Stimulated activated memory B cell treated with anti-CD40 and anti-IgM and Interleukin-4, amounts not matched to agents 10 μg/mL and 1 μg/mL and 100 μg/mL, for 72 hours (primary cell): ENCODE measurements around the gene MSMP.

Source experiments
- ATAC-seq: fragments of 150-1000 bp; cut with Tn5 transposase; 2 replicates; pipeline ENCODE4 v1.10.0; 2021
- H3K27ac Mint-ChIP-seq: one replicate; pipeline ENCODE4 v1.8.0; 2022; ENCODE audit warnings: mild to moderate bottlenecking, mixed read lengths
- H3K27me3 Mint-ChIP-seq: one replicate; pipeline ENCODE4 v1.8.0; 2022; ENCODE audit warnings: mixed read lengths
- H3K36me3 Mint-ChIP-seq: one replicate; pipeline ENCODE4 v1.8.0; 2022; ENCODE audit warnings: mixed read lengths
- H3K4me1 Mint-ChIP-seq: one replicate; pipeline ENCODE4 v1.8.0; 2022; ENCODE audit warnings: mixed read lengths
- H3K4me3 Mint-ChIP-seq: one replicate; pipeline ENCODE4 v1.8.0; 2022; ENCODE audit warnings: mild to moderate bottlenecking, moderate library complexity, mixed read lengths
- H3K9me3 Mint-ChIP-seq: one replicate; pipeline ENCODE4 v1.8.0; 2022; ENCODE audit warnings: mixed read lengths

MSMP gene

DNA sequence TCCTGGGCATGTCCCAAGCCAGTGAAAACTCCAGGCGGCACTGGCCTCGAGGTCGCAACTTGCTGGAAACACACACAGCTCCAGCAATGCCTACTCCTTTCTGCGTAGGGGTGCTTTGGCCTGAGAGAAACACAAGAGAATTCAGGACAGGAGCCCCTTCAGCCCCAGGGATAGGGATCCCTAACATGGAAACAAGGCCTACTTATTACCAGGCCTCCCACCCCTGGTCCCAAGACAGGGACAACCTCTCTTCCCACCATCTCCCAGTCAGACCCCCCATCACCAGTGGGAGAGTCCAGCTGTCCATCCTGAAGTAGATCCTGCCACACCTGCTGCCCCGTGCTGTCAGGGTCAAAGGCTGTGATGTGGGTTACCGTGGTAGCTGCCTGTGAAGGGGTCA is 13.8 kb downstream of the MSMP start:
- H3K9me3 Mint-ChIP-seq, result no peaks in the 10 kb centered on the region
- peaks cover 62% of the 10 kb centered on the region for H3K36me3 Mint-ChIP-seq
- H3K4me1 Mint-ChIP-seq, result peaks cover 25% of the 10 kb centered on the region
- no peak for ATAC-seq
- no peak overlapping the region for H3K27ac Mint-ChIP-seq
- H3K27me3 Mint-ChIP-seq, result no peaks in the 10 kb centered on the region
- H3K4me3 Mint-ChIP-seq, result no peak overlapping the region

- no peaks in the 10 kb centered on the region for H3K9me3 Mint-ChIP-seq
- H3K36me3 Mint-ChIP-seq, result peaks cover 67% of the 10 kb centered on the region
- H3K4me1 Mint-ChIP-seq, result peaks cover 28% of the 10 kb centered on the region
- H3K27me3 Mint-ChIP-seq, result no peaks in the 10 kb centered on the region
- no peak for ATAC-seq
- no peak overlapping the region for H3K4me3 Mint-ChIP-seq
- H3K27ac Mint-ChIP-seq, result no peak overlapping the region
Measured at GRCh38 chr9:35738924-35739323, 15.2 kb downstream of the MSMP start.

DNA sequence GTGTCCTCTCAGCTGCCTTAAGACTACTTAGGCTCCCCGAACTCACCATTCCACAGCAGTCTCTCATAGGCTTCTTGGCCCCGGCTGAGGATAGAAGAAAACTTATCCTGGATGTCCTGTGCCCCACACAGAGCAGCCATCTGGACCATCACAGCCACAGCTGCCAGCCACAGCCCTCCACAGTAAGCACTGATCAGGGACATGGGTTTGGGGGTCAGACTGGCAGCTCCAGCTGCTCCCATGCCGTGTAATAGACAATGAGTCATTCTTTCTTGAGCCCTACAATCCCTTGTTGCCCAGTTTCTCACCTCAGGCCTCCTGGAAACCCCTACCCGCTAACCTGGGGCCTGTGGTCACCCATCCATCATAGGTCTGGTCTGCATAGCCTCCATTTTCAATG is 15.9 kb downstream of the MSMP start:
- no peak overlapping the region for H3K27ac Mint-ChIP-seq
- H3K36me3 Mint-ChIP-seq, result peaks cover 60% of the 10 kb centered on the region
- no peak overlapping the region for H3K4me3 Mint-ChIP-seq
- ATAC-seq, result no peak
- H3K4me1 Mint-ChIP-seq, result peaks cover 23% of the 10 kb centered on the region
- no peaks in the 10 kb centered on the region for H3K9me3 Mint-ChIP-seq
- H3K27me3 Mint-ChIP-seq, result no peaks in the 10 kb centered on the region

GRCh38 chr9:35737143-35737542 is 16.9 kb downstream of the MSMP start:
- no peak for ATAC-seq
- Mint-ChIP-seq H3K27ac (no peak overlapping the region), H3K36me3 (peaks cover 52% of the 10 kb centered on the region), H3K9me3 (no peaks in the 10 kb centered on the region), H3K27me3 (no peaks in the 10 kb centered on the region), H3K4me1 (peaks cover 29% of the 10 kb centered on the region), H3K4me3 (no peak overlapping the region)

DNA sequence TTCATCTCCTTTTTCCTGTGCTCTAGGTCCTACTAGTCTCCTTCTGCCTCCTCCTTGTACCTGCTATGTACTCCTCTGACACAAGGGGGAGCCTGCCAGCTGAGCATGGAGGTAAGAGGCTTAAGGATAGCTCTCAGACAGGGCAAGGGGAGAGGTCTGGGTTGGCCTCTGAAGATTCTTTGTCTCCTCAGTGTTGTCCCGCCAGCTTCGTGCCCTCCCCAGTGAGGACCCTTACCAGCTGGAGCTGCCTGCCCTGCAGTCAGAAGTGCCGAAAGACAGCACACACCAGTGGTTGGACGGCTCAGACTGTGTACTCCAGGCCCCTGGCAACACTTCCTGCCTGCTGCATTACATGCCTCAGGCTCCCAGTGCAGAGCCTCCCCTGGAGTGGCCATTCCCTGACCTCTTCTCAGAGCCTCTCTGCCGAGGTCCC is 17.9 kb downstream of the MSMP start:
- no peak overlapping the region for H3K27ac Mint-ChIP-seq
- no peaks in the 10 kb centered on the region for H3K27me3 Mint-ChIP-seq
- H3K4me1 Mint-ChIP-seq, result peaks cover 21% of the 10 kb centered on the region
- H3K36me3 Mint-ChIP-seq, result peaks cover 43% of the 10 kb centered on the region
- no peaks in the 10 kb centered on the region for H3K9me3 Mint-ChIP-seq
- no peak overlapping the region for H3K4me3 Mint-ChIP-seq
- ATAC-seq, result no peak

DNA sequence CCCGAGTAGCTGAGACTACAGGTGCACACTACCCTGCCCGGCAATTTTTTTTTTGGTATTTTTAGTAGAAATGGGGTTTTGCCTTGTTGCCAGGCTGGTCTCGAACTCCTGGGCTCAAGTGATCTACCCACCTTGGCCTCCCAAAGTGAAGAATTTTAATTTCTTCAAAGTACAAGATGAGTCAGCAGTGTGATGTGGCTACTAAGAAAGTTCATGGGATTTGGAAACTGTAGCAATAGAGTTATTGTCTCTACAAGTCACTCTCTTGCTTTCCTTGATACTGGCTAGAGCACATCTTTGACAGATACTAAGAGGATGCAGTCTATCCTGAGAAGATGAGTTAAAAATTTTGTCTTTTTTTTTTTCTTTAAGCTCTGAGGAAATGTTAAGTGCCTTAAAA is 20.0 kb downstream of the MSMP start:
- no peak overlapping the region for H3K4me3 Mint-ChIP-seq

GRCh38 chr9:35732800-35733541 is 21.1 kb downstream of the MSMP start:
- no peaks in the 10 kb centered on the region for H3K9me3 Mint-ChIP-seq
- ATAC-seq, result peak; percentile 57
- H3K27me3 Mint-ChIP-seq, result no peaks in the 10 kb centered on the region
- peaks cover 21% of the 10 kb centered on the region for H3K4me1 Mint-ChIP-seq
- H3K27ac Mint-ChIP-seq, result no peak overlapping the region
- no peak overlapping the region for H3K4me3 Mint-ChIP-seq
- H3K36me3 Mint-ChIP-seq, result peaks cover 14% of the 10 kb centered on the region

More for the DNA sequence above, 20.0 kb downstream of the MSMP start:
- no peak overlapping the region for H3K27ac Mint-ChIP-seq
- H3K27me3 Mint-ChIP-seq, result no peaks in the 10 kb centered on the region
- no peak for ATAC-seq
- peaks cover 21% of the 10 kb centered on the region for H3K4me1 Mint-ChIP-seq
- peaks cover 25% of the 10 kb centered on the region for H3K36me3 Mint-ChIP-seq
- H3K9me3 Mint-ChIP-seq, result no peaks in the 10 kb centered on the region

- Mint-ChIP-seq H3K9me3 (no peaks in the 10 kb centered on the region), H3K27me3 (no peaks in the 10 kb centered on the region), H3K36me3 (peaks cover 14% of the 10 kb centered on the region), H3K4me3 (no peak within 1 kb of the TSS), H3K27ac (no peak within 1 kb of the TSS), H3K4me1 (peaks cover 21% of the 10 kb centered on the region)
- ATAC-seq, result peak; percentile 96
Measured at GRCh38 chr9:35732185-35732799, 21.8 kb downstream of the MSMP start, which contains the start of the genes CREB3 and TLN1. TSS of gene CREB3 (plus strand) at chr9:35732666. CDS start at chr9:35732773, 107 bp downstream. TSS of gene TLN1 (minus strand) at chr9:35732195. CDS start at chr9:35725694, 6,501 bp downstream.

DNA sequence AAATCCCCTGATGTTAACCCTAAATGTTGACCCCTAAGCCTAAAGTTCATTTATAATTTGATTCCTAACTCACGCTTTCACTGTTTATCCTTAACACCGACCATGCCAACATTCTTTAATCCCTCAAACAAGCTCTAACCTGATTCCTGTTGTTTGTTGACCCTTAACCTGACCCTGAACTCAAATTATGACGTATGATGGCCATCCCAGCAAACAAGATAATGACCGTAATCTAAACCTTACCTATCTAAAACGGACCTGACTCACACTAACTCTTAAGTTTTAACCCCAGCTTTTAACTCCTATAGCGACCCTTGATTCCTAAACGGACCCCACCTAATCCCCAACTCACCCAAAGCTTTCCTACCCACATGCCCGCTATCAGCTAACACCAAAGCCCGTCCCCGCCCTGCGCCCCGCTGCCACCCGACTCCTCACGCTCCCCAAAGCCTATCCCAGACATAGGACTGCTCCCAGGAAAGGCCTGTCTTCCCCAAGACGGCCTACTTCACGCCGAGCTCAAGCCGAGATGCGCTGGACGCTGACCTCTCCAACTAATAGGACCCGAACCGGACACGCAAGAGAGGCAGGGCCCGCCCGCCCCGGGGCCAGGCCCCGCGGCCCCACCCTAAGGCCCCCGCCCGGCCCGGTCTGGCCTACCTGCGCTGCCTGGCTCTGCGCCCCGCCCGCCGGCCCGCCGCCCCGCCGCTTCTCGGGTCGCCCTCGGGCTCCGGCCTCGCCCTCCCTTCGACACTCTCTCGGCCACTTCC is 22.5 kb downstream of the MSMP start:
- no peak overlapping the region for H3K4me3 Mint-ChIP-seq

DNA sequence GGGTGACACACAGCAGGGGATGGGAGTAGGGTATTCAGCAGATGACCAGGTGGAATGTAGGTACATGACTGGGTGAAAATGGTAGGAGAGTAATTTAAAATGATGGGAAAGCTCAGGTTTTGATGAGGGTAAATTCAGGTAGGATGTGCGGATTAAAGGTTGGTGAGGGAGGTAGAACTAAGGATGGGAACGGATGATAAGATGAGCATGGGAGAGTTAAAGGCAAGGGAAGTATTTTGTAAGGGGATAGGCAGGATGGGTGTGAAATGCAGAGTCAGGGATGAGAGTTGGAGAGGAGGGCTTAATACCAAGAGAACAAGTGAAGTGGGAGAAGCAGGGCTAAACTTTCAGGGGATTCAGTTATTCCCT is 23.6 kb downstream of the MSMP start:
- no peaks in the 10 kb centered on the region for H3K27me3 Mint-ChIP-seq
- H3K27ac Mint-ChIP-seq, result no peak overlapping the region
- peaks cover 20% of the 10 kb centered on the region for H3K36me3 Mint-ChIP-seq
- no peak for ATAC-seq
- H3K9me3 Mint-ChIP-seq, result no peaks in the 10 kb centered on the region
- peaks cover 15% of the 10 kb centered on the region for H3K4me1 Mint-ChIP-seq
- no peak overlapping the region for H3K4me3 Mint-ChIP-seq

More for the DNA sequence above, 22.5 kb downstream of the MSMP start:
- Mint-ChIP-seq H3K4me1 (peaks cover 21% of the 10 kb centered on the region), H3K9me3 (no peaks in the 10 kb centered on the region), H3K27ac (no peak overlapping the region), H3K27me3 (no peaks in the 10 kb centered on the region), H3K36me3 (peaks cover 20% of the 10 kb centered on the region)
- no peak for ATAC-seq

GRCh38 chr9:35729700-35730485 is 24.2 kb downstream of the MSMP start:
- H3K4me3 Mint-ChIP-seq, result no peak overlapping the region
- no peaks in the 10 kb centered on the region for H3K27me3 Mint-ChIP-seq
- no peak overlapping the region for H3K27ac Mint-ChIP-seq
- no peak for ATAC-seq
- peaks cover 18% of the 10 kb centered on the region for H3K36me3 Mint-ChIP-seq
- H3K4me1 Mint-ChIP-seq, result peaks cover 10% of the 10 kb centered on the region
- H3K9me3 Mint-ChIP-seq, result no peaks in the 10 kb centered on the region

- Mint-ChIP-seq H3K36me3 (peaks cover 24% of the 10 kb centered on the region), H3K9me3 (no peaks in the 10 kb centered on the region), H3K27ac (no peak overlapping the region), H3K27me3 (no peaks in the 10 kb centered on the region), H3K4me3 (no peak overlapping the region), H3K4me1 (peaks cover 10% of the 10 kb centered on the region)
- no peak for ATAC-seq
Measured at GRCh38 chr9:35729101-35729500, 25.0 kb downstream of the MSMP start.

DNA sequence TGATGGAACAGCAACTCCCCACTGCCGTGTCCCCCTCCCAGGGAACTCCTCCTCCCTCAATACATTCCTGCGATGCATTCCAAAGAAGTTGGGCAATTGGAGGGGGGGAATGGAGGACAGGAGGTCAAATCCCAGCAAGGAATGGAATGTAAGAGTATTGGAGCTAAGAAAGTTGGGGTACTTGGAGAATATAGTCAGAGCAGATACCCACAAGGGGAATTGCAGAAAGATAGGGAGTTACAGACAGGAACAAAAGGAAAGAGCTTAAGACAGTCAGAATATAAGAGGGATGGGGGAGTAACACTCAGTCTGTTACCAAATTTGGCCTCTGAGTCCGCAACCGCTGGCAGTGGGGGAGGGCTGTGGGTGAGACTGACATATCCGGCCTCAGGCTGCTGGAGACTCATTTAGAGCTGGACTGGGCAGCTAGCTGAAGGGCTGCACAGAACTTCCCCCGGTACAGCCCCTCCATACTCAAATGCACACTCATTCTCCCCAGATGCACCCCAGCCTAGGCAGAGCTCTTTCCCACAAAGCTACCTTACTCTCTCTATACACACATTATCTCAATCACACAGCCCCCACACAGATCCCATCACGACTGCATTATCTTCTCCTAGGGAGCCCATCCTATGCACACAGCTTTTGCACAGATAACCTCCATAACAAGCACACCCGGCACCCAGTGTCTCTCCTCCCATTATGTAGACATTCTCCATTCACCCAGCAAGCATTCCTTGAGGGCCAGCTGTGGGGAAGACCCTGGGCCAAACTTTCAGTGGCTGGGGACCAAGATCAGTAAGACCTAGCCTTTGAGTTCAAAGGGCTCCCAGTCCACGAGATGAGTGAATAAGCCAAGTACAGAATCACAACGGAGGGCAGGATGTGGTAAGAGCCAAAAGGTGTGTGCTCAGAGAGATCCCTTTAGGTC is 25.8 kb downstream of the MSMP start:
- ATAC-seq, result no peak
- Mint-ChIP-seq H3K4me3 (no peak overlapping the region), H3K27me3 (no peaks in the 10 kb centered on the region), H3K9me3 (no peaks in the 10 kb centered on the region), H3K4me1 (peaks cover 10% of the 10 kb centered on the region), H3K36me3 (peaks cover 24% of the 10 kb centered on the region), H3K27ac (no peak overlapping the region)

GRCh38 chr9:35727676-35728040 is 26.4 kb downstream of the MSMP start:
- Mint-ChIP-seq H3K36me3 (peaks cover 26% of the 10 kb centered on the region), H3K4me1 (peaks cover 3% of the 10 kb centered on the region), H3K27ac (no peak overlapping the region), H3K9me3 (no peaks in the 10 kb centered on the region), H3K27me3 (no peaks in the 10 kb centered on the region), H3K4me3 (no peak overlapping the region)
- ATAC-seq, result no peak
